C4-2B (cell line): ENCODE measurements around the gene PLAC8.
"Not testable (repeated sequence)": the region's sequence is repeated elsewhere in the genome, so short reads cannot be mapped to it uniquely, and the experiment has no call there.

Source experiments
- CTCF ChIP-seq: fragments of 450-650 bp; conservative IDR thresholded peaks from 2 replicates; pipeline ENCODE4 v1.5.1; 2017; ENCODE audit warnings: mild to moderate bottlenecking
- ZFX ChIP-seq: fragments of 450-650 bp; IDR thresholded peaks from 2 replicates; pipeline ENCODE4 v1.6.1; 2017

GRCh38 chr4:83145776-83146175 lies 31.2 kb upstream of the PLAC8 start:
- TF ChIP-seq CTCF, ZFX: not testable (repeated sequence)
